WTC11 (cell line): ENCODE results near the gene ZC3H13. TPM values are rescaled to one million over a fixed set of nuclear protein-coding genes. Genes with fewer than 3 reads are reported as not detected.

Experiments
- ATAC-seq: fragments of 200-7000 bp; cut with Tn5 transposase; 2 replicates; pipeline ENCODE4 v1.10.0; 2021; ENCODE audit warnings: mild to moderate bottlenecking, moderate library complexity
- CTCF ChIA-PET: fragments of 300-600 bp; sonication (Branson Sonifier 250); formaldehyde crosslinking; loops from one replicate; lab custom pipeline; 2021; ENCODE audit warnings: antibody characterized with exemption; lab: Charles Lee
- POLR2A ChIA-PET: fragments of 350-600 bp; sonication (Branson Sonifier 250); formaldehyde crosslinking; loops from one replicate; lab custom pipeline; 2021; ENCODE audit warnings: antibody characterized with exemption; lab: Charles Lee
- DNase-seq: peaks from one replicate; pipeline ENCODE4 v3.0.0; 2021; ENCODE audit warnings: low spot score
- H3K27ac Mint-ChIP-seq: 2 replicates; pipeline ENCODE4 v1.8.0; 2021; ENCODE audit warnings: mixed read lengths
- H3K27me3 Mint-ChIP-seq: 2 replicates; pipeline ENCODE4 v1.8.0; 2021; ENCODE audit warnings: low read depth, mild to moderate bottlenecking, moderate library complexity, mixed read lengths
- H3K36me3 Mint-ChIP-seq: 2 replicates; pipeline ENCODE4 v1.8.0; 2021; ENCODE audit warnings: mixed read lengths
- H3K4me1 Mint-ChIP-seq: 2 replicates; pipeline ENCODE4 v1.8.0; 2022; ENCODE audit warnings: mixed read lengths
- H3K4me3 Mint-ChIP-seq: 2 replicates; pipeline ENCODE4 v1.8.0; 2021; ENCODE audit warnings: mild to moderate bottlenecking, moderate library complexity, mixed read lengths
- H3K9me3 Mint-ChIP-seq: 2 replicates; pipeline ENCODE4 v1.8.0; 2021; ENCODE audit warnings: mixed read lengths
- ATF2 ChIP-seq: sonication (generic); formaldehyde crosslinking; IDR thresholded peaks from 2 replicates; pipeline ENCODE4 v1.8.1; 2022; ENCODE audit warnings: low read depth, missing genetic modification reagents, borderline replicate concordance
- CDX4 ChIP-seq: fragments of 250-450 bp; sonication (Bioruptor Pico); IDR thresholded peaks from 2 replicates; pipeline ENCODE4 v1.9.0; 2021; ENCODE audit warnings: moderate library complexity, mild to moderate bottlenecking, inconsistent platforms, borderline replicate concordance
- CREB1 ChIP-seq: sonication (generic); formaldehyde crosslinking; IDR thresholded peaks from 2 replicates; pipeline ENCODE4 v1.8.0; 2023; ENCODE audit warnings: mild to moderate bottlenecking, missing genetic modification reagents
- KAT7 ChIP-seq: sonication (generic); formaldehyde crosslinking; IDR thresholded peaks from 2 replicates; pipeline ENCODE4 v1.8.1; 2023; ENCODE audit warnings: missing genetic modification reagents, mild to moderate bottlenecking, borderline replicate concordance
- NFATC4 ChIP-seq: fragments of 250-450 bp; sonication (Bioruptor Pico); IDR thresholded peaks from 2 replicates; pipeline ENCODE4 v1.9.0; 2021; ENCODE audit warnings: mild to moderate bottlenecking
- PRRX2 ChIP-seq: fragments of 250-450 bp; sonication (Bioruptor Pico); IDR thresholded peaks from 2 replicates; pipeline ENCODE4 v1.8.0; 2021; ENCODE audit warnings: mild to moderate bottlenecking
- RELA ChIP-seq: sonication (generic); formaldehyde crosslinking; IDR thresholded peaks from 2 replicates; pipeline ENCODE4 v1.8.1; 2022; ENCODE audit warnings: missing genetic modification reagents, mild to moderate bottlenecking, borderline replicate concordance
- TCF7 ChIP-seq: sonication (generic); formaldehyde crosslinking; IDR thresholded peaks from 2 replicates; pipeline ENCODE4 v1.8.0; 2022; ENCODE audit warnings: mild to moderate bottlenecking, low read depth, missing genetic modification reagents, moderate library complexity
- USF1 ChIP-seq: sonication (generic); formaldehyde crosslinking; IDR thresholded peaks from 2 replicates; pipeline ENCODE4 v1.8.0; 2022; ENCODE audit warnings: mild to moderate bottlenecking, missing genetic modification reagents
- ZNF671 ChIP-seq: fragments of 250-450 bp; sonication (Bioruptor Pico); IDR thresholded peaks from 2 replicates; pipeline ENCODE4 v1.8.0; 2021; ENCODE audit warnings: mild to moderate bottlenecking
- total RNA-seq: library from RNA; stranded (reverse); gene quantifications from 3 replicates; pipeline ENCODE4 v1.2.3, GENCODE V29; 2021
- TF ChIP-seq, protein P1 (sequence below): sonication (generic); formaldehyde crosslinking; IDR thresholded peaks from 2 replicates; pipeline ENCODE4 v1.8.1; 2023; ENCODE audit warnings: mild to moderate bottlenecking, missing genetic modification reagents, borderline replicate concordance
- TF ChIP-seq, protein P2 (sequence below): sonication (generic); formaldehyde crosslinking; IDR thresholded peaks from 2 replicates; pipeline ENCODE4 v1.8.0; 2023; ENCODE audit warnings: missing genetic modification reagents
- TF ChIP-seq, protein P3 (sequence below): sonication (generic); formaldehyde crosslinking; IDR thresholded peaks from 2 replicates; pipeline ENCODE4 v1.8.0; 2023; ENCODE audit warnings: mild to moderate bottlenecking, missing genetic modification reagents
- TF ChIP-seq, protein P4 (sequence below): fragments of 250-450 bp; sonication (Bioruptor Pico); conservative IDR thresholded peaks from 2 replicates; pipeline ENCODE4 v1.9.0; 2021; ENCODE audit warnings: mild to moderate bottlenecking
- TF ChIP-seq, protein P5 (sequence below): fragments of 250-450 bp; sonication (Bioruptor Pico); IDR thresholded peaks from 2 replicates; pipeline ENCODE4 v1.9.0; 2021; ENCODE audit warnings: mild to moderate bottlenecking, borderline replicate concordance

ZC3H13 gene
- total RNA-seq, 1 experiment from 2014 or later = 49.7 TPM

DNA sequence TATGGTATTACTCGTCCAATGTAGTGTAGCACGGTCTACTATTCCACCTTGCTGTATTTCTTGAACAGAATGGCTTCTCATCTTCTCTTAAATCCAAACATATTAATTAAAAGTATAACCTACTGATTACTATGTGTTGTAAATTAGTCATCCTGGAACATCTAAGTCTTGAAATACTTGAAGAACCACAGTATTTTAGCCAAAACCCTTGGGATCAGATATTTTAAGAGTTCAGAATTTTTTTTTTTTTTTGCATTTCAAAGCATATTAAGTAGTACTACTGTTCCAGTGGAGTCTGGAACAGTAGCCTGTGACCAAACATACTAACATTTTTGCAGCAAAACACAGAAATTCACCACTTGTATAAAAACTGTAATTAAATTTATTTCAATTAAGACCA is 30.1 kb downstream of the ZC3H13 start (continued):
- TF ChIP-seq, protein P1, sequence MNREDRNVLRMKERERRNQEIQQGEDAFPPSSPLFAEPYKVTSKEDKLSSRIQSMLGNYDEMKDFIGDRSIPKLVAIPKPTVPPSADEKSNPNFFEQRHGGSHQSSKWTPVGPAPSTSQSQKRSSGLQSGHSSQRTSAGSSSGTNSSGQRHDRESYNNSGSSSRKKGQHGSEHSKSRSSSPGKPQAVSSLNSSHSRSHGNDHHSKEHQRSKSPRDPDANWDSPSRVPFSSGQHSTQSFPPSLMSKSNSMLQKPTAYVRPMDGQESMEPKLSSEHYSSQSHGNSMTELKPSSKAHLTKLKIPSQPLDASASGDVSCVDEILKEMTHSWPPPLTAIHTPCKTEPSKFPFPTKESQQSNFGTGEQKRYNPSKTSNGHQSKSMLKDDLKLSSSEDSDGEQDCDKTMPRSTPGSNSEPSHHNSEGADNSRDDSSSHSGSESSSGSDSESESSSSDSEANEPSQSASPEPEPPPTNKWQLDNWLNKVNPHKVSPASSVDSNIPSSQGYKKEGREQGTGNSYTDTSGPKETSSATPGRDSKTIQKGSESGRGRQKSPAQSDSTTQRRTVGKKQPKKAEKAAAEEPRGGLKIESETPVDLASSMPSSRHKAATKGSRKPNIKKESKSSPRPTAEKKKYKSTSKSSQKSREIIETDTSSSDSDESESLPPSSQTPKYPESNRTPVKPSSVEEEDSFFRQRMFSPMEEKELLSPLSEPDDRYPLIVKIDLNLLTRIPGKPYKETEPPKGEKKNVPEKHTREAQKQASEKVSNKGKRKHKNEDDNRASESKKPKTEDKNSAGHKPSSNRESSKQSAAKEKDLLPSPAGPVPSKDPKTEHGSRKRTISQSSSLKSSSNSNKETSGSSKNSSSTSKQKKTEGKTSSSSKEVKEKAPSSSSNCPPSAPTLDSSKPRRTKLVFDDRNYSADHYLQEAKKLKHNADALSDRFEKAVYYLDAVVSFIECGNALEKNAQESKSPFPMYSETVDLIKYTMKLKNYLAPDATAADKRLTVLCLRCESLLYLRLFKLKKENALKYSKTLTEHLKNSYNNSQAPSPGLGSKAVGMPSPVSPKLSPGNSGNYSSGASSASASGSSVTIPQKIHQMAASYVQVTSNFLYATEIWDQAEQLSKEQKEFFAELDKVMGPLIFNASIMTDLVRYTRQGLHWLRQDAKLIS (CRISPR knock-in tag) = no peak

GRCh38 chr13:46016216-46016615 is 36.3 kb downstream of the ZC3H13 start:
- DNase-seq (no peak), ATAC-seq (no peak)
- Mint-ChIP-seq H3K27ac (no peak overlapping the region), H3K27me3 (no peaks in the 10 kb centered on the region), H3K36me3 (peaks cover 21% of the 10 kb centered on the region), H3K4me3 (no peak overlapping the region), H3K9me3 (no peaks in the 10 kb centered on the region), H3K4me1 (no peaks in the 10 kb centered on the region)
- ChIA-PET POLR2A (no interaction called here), CTCF (no interaction called here)
- TF ChIP-seq USF1 (CRISPR knock-in tag) = no peak
- TF ChIP-seq CREB1 (CRISPR knock-in tag) = no peak
- TF ChIP-seq NFATC4 (CRISPR knock-in tag) = no peak
- no peak for TF ChIP-seq ATF2 (CRISPR knock-in tag)
- no peak for TF ChIP-seq PRRX2 (CRISPR knock-in tag)
- TF ChIP-seq CDX4 = no peak
- TF ChIP-seq, protein P2, sequence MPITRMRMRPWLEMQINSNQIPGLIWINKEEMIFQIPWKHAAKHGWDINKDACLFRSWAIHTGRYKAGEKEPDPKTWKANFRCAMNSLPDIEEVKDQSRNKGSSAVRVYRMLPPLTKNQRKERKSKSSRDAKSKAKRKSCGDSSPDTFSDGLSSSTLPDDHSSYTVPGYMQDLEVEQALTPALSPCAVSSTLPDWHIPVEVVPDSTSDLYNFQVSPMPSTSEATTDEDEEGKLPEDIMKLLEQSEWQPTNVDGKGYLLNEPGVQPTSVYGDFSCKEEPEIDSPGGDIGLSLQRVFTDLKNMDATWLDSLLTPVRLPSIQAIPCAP (CRISPR knock-in tag) = no peak
- TF ChIP-seq, protein P3, sequence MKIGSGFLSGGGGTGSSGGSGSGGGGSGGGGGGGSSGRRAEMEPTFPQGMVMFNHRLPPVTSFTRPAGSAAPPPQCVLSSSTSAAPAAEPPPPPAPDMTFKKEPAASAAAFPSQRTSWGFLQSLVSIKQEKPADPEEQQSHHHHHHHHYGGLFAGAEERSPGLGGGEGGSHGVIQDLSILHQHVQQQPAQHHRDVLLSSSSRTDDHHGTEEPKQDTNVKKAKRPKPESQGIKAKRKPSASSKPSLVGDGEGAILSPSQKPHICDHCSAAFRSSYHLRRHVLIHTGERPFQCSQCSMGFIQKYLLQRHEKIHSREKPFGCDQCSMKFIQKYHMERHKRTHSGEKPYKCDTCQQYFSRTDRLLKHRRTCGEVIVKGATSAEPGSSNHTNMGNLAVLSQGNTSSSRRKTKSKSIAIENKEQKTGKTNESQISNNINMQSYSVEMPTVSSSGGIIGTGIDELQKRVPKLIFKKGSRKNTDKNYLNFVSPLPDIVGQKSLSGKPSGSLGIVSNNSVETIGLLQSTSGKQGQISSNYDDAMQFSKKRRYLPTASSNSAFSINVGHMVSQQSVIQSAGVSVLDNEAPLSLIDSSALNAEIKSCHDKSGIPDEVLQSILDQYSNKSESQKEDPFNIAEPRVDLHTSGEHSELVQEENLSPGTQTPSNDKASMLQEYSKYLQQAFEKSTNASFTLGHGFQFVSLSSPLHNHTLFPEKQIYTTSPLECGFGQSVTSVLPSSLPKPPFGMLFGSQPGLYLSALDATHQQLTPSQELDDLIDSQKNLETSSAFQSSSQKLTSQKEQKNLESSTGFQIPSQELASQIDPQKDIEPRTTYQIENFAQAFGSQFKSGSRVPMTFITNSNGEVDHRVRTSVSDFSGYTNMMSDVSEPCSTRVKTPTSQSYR (CRISPR knock-in tag) = no peak
- TF ChIP-seq ZNF671 (CRISPR knock-in tag) = no peak
- TF ChIP-seq, protein P4, sequence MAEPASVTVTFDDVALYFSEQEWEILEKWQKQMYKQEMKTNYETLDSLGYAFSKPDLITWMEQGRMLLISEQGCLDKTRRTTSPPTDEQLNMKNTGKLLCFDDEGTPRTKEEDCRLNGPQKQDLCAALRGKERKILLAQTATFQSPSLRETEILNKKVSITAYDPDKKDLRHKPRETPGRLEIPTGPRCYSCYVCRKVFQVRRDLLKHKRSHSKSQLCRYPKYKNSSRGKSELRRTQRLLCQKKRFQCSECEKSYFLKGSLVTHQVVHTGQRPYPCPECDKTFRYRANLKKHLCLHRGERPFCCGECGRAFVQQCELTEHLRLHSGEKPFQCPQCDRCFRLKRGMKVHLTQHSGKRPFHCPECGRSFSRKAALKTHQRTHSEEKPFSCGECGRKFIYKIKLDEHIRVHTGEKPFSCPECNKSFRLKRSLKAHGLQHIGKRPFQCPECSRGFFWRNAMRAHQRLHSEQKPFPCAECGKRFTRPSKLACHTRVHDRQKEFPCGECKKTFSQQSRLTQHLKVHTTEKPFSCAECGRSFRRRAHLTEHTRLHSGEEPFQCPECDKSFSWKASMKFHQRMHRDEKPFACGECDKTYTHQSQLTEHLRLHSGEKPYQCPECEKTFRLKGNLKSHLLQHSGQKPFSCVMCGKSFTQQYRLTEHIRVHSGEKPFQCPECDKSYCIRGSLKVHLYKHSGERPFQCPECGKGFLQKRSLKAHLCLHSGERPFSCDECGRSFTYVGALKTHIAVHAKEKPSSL (CRISPR knock-in tag) = no peak
- TF ChIP-seq, protein P5, sequence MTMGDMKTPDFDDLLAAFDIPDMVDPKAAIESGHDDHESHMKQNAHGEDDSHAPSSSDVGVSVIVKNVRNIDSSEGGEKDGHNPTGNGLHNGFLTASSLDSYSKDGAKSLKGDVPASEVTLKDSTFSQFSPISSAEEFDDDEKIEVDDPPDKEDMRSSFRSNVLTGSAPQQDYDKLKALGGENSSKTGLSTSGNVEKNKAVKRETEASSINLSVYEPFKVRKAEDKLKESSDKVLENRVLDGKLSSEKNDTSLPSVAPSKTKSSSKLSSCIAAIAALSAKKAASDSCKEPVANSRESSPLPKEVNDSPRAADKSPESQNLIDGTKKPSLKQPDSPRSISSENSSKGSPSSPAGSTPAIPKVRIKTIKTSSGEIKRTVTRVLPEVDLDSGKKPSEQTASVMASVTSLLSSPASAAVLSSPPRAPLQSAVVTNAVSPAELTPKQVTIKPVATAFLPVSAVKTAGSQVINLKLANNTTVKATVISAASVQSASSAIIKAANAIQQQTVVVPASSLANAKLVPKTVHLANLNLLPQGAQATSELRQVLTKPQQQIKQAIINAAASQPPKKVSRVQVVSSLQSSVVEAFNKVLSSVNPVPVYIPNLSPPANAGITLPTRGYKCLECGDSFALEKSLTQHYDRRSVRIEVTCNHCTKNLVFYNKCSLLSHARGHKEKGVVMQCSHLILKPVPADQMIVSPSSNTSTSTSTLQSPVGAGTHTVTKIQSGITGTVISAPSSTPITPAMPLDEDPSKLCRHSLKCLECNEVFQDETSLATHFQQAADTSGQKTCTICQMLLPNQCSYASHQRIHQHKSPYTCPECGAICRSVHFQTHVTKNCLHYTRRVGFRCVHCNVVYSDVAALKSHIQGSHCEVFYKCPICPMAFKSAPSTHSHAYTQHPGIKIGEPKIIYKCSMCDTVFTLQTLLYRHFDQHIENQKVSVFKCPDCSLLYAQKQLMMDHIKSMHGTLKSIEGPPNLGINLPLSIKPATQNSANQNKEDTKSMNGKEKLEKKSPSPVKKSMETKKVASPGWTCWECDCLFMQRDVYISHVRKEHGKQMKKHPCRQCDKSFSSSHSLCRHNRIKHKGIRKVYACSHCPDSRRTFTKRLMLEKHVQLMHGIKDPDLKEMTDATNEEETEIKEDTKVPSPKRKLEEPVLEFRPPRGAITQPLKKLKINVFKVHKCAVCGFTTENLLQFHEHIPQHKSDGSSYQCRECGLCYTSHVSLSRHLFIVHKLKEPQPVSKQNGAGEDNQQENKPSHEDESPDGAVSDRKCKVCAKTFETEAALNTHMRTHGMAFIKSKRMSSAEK (CRISPR knock-in tag) = no peak
- no peak for TF ChIP-seq RELA
- TF ChIP-seq KAT7 (CRISPR knock-in tag) = no peak
- TF ChIP-seq TCF7 = no peak
